ENCODE measurements around the gene XYLT1.

Gene XYLT1

DNA sequence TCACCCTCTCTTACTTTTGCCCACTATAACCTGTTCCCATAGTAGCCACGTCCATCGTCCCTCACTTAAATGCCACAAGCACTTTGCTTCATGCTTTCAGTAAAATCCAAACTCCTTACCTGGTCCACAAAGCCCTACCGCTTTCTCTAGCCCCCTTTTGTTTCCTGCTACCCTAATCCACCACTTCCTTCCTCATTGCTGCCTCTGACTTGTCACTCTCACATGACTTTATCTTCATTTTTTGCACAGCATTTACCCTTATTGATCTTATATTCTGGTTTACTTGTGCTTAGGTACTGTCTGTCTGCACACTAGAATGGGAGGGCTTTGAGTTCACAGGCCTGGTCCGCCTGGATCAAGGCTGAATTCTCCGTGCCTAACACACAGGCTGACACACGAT is 340.0 kb downstream of the XYLT1 start:
- no peak for DNase-seq

DNA sequence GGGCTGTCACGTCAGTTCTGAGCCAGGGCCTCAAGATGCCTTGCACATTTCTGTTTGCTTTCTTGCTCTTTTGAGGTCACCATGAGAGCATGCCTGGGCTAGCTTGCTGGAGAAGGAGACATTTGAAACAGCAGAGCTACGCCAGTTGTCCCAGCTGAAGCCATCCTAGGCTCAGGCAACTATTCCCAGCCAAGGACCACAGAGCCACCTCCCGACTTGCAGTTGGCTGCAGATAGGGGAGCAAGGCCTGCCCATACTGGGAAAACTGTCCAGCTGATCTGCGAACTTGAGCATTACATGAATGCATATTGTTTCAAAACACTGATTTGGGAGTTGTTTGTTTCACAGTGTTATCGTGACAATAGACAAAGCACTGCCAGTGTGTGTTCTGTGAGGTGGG is 340.8 kb downstream of the XYLT1 start:
- no peak for DNase-seq

DNA sequence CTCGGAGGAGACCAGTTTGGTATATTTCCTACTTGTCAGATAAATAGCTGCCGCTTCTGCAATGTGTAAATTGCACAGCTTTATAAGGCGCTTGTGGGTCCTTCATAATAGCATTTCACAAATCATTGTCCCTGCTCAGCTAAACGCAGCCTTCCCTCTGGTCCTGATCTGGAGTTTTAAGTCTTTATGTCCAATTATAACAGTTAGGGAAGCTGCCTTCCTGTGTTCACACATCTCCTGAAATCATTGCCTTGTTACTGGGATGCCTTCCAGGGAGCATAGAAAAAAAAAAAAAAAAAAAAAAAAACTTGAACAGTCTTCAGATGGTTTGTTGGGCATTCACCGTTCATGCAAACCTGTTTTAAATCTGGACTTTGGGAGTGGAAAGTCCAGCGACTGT is 342.0 kb downstream of the XYLT1 start:
- DNase-seq = no peak

DNA sequence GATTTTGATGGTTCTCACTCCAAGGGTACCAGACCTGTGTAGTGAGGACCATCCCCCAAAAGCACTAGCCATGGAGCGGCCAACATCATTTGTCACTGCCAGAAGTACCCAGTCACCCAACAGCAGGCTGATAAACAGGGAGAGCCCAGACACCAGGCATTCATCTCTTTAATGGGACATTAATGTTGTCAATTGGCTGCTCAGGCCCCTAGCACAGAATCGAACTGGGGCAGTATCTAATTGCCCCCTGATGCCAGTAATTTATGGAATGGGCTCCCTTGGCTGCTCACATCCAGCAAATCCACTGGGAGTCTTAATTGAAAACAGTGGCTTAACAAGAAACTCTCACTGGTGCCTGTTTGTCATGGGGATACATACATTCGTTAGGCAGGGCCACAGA is 344.6 kb downstream of the XYLT1 start:
- DNase-seq = no peak

DNA sequence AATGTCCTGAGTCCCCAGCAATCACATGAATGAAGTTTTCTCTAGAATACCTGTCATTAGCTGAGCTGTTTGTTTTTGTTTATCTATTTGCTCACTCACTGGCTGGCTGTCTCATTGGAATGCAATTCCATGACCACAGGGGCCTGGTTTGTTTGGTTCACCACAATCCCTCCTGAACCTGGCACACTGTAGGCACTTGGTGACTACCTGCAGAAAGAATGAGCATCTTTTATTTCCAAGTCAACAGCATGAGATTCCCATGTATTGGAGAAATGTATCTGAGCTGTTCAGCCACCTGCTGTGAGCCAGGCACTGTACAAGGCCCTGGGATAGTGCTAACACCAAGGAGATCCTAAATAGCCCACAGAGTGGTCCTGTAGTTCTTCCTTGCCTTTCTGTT is 345.1 kb downstream of the XYLT1 start:
- DNase-seq = no peak

DNA sequence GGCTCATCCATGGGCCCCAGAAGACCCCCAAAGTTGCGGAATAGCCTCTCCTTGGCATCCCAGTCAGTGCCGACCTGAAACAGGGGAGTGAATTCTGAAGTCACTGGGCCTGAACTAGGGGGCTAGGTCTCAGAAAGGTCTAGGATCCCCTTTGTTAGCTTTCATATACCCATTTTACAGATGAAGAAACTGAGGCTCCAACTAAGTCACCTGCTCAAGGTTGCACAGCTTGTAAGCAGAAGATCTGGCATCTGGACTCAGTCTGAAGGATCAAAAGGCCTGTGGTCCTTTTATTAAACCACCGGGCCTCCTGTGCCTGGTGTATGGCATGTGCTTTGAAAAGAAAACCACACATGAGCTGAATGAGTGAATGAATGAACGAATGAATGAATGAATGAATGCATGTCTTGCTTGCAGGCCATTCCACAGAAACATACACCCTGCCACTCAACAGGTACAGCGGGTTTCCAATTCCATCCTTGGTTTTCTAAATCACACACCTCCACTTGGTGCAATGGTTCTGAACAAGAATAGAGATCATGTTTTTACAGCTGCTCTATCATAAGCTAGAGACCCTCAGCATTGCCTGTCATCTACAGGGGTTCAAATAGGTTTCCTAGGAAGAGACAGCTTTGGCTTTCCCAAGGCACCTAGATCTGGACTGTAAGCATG is 352.7 kb downstream of the XYLT1 start:
- no peak for DNase-seq

DNA sequence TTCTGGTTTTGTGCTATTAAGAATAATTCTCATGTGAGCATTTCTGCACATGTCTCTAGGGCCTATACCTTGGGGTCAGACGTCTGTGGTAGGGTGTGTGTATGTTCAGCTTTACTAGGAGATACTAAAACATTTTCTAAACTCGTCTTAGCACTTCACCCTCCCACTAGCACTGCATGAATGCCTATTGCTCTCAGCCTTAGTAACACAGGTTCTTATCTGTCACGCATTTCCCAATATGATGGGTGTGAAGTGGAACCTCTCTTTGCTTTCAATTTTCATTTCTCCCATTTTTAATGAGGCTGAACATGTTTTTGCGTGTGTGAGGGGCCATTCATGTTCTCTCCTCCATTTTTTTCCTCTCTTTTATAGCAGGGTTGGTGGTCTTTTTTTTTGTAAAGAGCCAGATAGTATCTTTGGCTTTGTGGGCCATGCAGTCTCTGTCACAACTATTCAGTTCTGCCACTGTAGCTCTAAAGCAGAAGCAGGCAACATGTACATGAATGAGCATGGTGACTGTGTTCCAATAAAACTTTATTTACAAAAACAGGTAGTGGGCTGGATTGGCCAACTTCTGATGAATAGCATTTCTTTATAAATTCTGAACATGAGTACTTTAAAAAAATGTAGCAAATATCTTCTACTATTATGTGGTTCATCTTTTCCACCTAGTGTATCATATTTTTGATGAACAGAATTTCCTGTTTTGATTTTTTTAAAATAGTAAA is 354.0 kb downstream of the XYLT1 start:
- no peak for DNase-seq

DNA sequence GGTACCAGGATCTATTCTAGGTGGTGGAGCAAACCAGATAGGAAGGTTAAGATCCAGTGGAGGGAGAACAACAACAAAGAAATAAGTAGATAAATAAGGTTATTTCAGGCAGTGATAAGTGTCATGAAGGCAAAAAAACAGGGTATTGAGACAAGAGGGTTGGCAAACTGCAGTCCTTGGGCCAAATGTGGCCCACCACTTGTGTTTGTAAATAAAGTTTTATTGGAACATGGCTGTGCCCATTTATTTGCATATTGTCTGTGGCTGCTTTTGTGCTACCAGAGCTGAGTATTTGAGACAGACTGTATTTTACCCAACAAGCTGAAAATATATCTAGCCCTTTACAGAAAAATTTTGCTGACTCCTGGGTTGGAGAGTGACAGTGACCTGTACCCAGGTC is 361.3 kb downstream of the XYLT1 start:
- no peak for DNase-seq

DNA sequence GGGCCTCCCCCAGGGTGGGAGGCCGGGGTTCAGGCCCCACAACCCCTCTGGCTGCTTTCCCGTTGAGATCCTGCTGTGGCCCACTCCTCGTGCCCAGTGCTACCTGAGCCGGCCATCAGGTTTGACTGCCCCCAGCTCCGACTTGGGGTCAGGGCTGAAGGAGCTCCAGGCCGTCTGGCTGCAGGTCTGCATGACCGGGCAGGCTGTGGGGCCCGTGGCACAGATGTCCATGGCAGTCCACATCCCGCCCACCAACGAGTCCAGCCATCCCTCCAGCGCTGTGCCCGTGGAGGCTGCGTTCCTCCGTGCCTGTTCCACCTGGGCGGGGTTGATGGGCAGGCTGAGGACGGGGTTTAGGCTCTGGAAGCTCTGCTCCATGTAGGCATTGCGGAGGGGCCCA is 362.2 kb downstream of the XYLT1 start:
- DNase-seq = no peak

DNA sequence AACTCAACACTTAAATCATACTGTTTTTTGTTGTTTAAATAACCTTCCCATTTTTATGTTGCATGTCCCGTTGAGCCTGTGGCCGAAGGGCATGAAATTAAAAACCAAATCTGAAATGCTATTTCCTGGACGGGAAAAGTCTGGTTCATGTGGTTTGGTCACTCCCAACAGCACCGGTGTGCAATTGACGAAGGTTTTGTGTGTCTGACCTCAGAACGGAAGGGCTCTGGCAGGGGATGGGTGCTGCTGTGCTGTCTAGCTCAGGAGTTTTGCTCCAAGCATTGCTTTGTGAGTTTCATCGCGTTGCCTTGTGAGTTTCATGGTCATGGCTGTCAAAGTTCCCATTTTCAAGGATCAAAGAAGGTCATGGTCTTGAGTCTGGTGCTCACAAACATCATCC is 363.3 kb downstream of the XYLT1 start:
- no peak for DNase-seq

DNA sequence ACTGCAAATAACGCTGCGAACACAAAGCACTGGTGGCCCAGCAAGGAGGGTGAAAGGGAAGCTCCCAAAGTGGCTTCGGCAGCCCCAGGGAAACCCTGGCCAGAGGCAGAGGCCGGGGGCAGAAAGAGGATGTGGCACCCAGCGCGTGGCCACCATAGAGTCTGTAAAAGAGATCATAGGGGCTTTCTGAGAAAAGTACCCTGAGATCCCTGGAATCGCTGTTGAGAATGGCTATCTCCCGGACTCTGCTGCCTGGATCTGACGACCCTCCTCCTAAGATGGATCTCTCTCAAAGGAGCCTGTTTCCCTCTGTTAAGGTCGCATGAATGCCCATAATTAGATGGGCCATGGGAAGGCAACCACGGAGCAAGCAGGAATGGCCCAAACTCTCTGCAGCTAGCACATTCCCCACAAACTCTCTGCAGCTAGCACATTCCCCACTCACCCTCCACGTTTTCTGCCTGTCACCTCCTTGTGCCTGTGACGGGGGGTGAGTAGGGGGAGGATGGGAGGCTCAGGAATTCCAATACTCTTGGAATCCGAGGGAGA is 364.4 kb downstream of the XYLT1 start:
- DNase-seq = no peak

DNA sequence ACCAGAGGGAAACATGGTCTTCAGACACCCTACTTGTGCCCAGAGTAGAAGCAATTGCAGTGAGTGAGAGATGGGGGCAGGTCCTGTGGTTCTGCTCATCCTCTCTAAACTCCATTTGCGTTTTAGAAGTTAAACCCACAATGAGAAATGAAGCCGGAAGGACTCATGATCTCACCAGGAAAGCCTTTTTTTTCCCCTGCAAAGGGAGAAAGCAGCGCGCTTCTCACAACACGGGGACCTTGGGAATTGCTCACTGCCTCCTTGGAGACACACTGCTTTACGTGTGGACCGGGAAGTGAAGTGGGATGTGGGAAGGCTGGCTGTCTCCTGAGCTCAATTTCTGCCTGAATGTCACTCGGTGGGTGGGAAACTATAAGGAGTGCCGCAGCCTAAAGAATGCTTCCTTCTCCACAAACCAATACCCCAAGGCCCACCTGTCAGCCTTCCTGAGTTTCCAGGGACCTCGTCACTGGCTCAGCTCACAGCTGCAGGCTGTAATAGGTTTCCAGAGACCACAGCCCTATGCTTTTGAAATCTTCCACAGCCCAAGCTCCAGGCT is 365.4 kb downstream of the XYLT1 start:
- no peak for DNase-seq

DNA sequence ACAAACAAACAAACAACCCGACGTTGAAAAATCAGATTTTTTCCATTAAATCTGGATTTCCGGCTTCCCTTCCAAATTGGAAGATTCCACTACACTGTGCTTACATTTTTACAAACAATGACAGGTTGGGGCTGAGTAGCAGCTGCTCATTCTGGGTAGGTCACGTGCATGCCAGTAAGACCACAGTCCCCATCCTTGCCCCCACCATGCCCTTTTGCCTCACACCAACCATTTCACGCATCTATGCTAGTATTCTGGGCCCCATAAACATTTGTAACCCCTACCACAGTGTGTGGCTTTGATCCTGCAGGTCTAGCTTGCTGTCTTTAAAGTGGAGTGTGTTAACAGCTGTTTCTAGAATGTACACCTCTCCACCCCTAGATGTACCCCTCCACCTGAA is 366.1 kb downstream of the XYLT1 start:
- no peak for DNase-seq

DNA sequence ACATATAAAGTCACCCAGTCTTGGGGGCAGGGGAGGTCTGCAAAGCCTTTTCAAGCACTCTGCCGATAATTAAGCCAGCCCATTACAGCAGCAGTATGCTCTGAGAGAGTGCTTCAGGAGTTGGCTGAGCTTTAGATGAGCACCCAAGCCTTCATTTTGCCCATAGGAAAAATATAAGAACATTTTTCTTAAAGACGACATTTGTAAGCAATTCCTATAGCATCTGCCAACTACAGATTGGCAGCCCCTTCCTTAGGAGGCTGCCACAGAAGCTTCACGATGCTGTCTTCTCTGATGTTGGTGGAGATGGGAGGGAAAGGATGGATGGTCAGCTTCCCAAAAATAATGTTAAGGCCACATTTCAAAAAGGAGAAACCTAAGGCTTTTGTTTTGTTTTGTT is 367.5 kb downstream of the XYLT1 start:
- DNase-seq = no peak

DNA sequence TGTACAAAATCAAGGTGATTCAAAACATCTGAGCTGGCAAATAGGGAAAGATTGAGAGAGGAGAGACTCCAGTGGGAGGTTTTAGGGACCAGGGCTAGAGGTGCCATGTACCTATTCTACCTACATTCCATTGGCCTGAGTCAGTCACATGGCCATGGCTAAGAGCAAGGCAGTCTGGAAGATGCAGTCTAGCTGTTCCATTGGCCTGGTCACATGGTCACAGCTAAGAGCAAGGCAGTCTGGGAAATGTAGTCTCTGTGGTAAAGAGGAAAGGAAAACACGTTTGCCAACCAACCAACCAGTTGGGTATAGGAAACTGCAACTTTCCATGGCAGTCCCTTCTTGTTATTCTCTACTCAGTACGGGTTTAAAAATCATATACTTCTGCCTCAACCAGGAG is 369.1 kb downstream of the XYLT1 start:
- DNase-seq = no peak

DNA sequence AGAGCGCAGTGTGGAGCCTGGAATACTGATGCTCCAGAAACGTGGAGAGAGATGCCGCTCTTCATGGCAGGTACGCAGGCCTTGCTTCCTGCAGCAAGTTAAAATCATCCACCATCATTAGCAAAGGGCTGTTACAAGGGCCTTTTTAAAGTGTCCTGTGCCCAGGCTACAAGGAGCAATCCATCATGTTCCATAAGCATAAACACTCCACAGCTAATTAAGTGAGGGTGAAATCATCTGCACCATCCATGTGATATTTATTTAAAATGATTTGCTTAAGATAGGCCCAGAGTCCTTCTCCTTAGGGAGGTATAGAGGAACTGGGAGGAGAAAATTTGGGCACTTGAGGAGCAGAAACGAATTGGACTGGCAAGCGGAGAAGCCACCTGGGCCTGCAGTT is 372.1 kb downstream of the XYLT1 start:
- DNase-seq = no peak

DNA sequence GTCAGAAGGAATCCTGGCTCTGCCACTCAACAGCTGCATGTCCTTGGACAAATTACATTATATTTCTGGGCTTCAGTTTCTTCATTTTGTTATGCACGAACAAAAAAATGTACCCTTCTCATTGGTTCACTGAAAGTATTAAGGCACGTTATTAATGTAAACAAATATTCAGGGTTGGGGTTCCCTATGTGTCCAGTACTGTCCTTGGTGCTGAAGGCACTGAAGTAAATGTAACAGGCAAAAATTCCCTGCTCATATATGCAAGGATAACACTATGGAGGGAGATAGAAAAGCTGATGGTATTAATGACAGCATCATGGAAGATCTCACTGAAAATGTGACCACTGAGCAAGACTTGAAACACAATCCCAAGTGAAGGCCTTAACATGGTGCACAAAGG is 386.6 kb downstream of the XYLT1 start:
- no peak for DNase-seq

DNA sequence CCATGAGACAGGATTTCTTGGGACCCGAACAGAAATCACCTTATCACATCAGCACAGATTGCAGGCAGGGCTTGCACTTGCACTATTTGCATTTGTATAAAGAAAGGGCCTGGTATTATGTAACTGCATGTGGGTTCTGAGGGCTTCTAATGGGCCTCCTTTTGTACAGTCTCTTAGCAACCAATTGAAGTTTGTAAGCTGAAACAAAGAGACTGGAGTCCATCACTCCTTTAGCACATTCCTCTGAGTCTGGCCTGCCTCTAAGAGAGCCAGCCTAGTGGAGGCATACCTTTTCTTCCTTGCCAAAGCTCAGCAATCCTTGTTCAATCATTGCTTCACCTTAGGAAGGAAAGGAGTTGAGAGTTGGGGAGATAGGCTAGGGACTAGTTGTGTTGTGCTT is 387.1 kb downstream of the XYLT1 start:
- no peak for DNase-seq

DNA sequence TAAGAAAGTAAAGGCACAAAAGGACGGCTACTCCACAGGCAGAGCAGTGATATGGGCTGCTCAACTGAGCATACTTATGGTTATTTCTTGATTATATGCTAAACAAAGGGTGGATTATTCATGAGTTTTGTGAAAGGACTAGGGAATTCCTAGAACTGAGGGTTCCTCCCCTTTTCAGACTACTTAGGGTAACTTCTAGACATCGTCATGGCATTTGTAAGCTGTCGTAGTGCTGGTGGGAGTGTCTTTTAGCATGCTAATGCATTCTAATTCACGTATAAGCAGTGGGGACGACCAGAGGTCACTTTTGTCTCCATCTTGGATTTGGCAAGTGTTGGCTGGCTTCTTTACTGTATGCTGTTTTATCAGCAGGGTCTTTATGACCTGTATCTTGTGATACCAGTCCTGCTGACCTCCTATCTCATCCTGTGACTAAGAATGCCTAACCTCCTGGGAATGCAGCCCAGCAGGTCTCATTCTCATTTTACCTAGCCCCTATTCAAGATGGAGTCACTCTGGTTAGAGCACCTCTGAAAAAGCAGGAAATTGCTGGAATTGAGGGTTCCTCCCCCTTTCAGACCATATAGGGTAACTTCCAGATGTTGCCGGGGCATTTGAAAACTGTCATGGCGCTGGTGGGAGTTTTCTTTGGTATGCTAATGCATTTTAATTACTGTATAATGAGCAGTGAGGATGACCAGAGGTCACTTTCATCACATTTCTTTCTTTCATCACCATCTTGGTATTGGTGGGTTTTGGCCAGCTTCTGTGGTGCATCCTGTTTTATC is 388.5 kb downstream of the XYLT1 start:
- DNase-seq = no peak

DNA sequence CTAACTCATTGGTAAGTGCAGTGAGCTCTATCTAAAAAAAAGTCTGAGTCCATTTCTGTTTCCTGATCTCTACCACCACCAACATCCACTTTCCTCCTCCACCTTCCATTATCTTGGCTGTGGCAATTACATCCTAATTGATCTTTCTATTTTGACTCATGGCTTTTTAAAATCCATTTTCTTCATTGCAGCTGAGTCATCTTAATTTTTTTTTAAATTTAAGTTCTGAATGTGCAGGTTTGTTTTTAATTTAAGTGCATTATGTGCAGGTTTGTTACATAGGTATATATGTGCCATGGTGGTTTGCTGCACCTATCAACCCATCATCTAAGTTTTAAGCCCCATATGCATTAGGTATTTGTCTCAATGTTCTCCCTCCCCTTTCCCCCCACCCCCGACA is 390.7 kb downstream of the XYLT1 start:
- no peak for DNase-seq

DNA sequence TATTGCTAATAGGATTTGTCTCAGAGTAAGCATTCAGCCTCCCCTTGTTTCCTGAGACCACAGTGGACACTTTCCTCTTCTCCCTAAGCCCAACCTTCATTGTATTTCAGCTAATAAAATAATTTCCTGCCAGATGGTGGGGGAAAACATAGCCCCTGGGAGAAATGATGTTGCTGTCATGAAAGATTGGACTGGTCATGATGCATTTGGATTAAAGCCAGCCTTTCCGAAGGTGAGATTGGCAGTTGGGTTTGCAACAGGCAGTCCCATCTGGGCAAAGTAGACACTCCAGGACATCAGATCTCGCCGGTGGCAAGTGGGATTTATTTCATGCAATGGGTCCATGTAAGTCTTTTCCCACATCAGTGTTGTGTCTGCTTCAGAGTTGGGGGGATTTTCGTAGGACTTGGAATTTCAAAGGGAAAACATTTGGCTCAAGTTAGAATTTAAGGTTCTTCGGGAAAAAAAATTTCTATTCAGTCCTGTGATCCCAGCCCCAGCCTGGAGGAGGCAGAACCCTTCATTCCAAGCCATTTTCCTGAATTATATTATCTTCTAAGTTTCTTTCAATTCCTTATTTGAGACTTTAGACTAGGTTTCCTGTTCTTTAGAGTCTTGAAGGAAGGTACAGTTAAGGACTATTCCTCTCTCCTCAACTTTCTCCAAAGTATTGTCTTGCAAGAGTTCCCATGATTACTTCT is 391.7 kb downstream of the XYLT1 start:
- peak; percentile 8 for DNase-seq

DNA sequence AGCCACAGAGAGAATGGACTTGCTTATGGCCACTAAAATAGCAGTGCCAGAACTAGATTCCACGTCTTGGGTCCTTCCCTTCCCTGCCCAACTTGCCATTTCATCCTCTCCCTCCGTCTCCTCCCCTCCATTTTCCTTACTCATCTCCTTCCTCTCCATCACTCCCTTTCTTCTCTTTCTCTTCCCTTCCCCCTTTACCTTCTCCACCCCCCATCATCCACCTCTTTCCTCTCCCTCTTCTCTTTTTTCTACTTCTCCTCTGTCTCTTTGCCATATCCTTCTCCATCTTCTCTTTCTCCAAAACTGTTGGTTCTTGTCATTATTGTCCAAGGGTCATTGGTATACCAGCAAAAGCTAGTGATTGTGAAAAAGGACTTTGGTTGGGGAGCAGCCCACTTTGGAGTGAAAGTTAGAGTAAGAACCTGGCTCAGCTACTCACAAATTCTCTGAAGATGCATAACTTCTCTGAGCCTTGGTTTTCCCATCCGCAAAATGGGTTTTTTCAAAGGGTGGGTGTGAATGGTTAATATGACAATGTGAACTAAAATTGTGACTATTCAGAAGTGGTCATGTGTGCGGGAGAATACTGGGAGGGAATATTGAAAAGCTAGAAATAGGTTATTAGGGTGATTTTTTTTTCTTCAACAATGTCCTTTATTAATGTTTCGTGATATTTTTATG is 393.8 kb downstream of the XYLT1 start:
- DNase-seq = no peak

All from NCI-H1105 (cell line).